ENCODE results near the gene LCE4A. TPM values are rescaled to one million over a fixed set of nuclear protein-coding genes. Genes with fewer than 3 reads are reported as not detected.

Gene LCE4A, protein sequence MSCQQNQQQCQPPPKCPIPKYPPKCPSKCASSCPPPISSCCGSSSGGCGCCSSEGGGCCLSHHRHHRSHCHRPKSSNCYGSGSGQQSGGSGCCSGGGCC
- total RNA-seq (2011; cell fraction: chromatin; rRNA removed; ENCODE audit: low replicate concordance) = not detected in 2 replicates
- not detected in 2 replicates for total RNA-seq (2011; cell fraction: nucleolus; rRNA removed)
- not detected in 2 replicates for total RNA-seq (2011; cell fraction: nucleoplasm; rRNA removed)
- total RNA-seq (2014; rRNA removed) = not detected in 2 replicates
- not detected in 2 replicates for total RNA-seq (2014; rRNA removed; fragmentation: Illumina TruSeq; extraction: Trizol)
- total RNA-seq (2015; rRNA removed; fragmentation: Illumina TruSeq; extraction: Trizol) = not detected in 2 replicates
- total RNA-seq (2021) = not detected in 2 replicates
- polyA plus RNA-seq (2011; rRNA removed) = not detected in 2 replicates
- polyA plus RNA-seq (2011; cell fraction: cytosol; rRNA removed) = not detected in 2 replicates
- polyA plus RNA-seq (2011; cell fraction: nucleus; rRNA removed) = not detected in 2 replicates
- not detected in 2 replicates for polyA plus RNA-seq (2012)
- not detected in 2 replicates for polyA plus RNA-seq (2014; fragmentation: Illumina TruSeq; extraction: Trizol)
- not detected for polyA plus RNA-seq (2014; fragmentation: Nextera tagmentation; extraction: Ambion mirVana)
- polyA plus RNA-seq (2014; rRNA removed) = not detected in 2 replicates
- not detected in 2 replicates for polyA minus RNA-seq (2011; rRNA and poly(A)+ RNA removed)
- not detected in 2 replicates for polyA minus RNA-seq (2011; cell fraction: cytosol; rRNA and poly(A)+ RNA removed)
- not detected in 2 replicates for polyA minus RNA-seq (2011; cell fraction: nucleus; rRNA and poly(A)+ RNA removed)
- not detected for Bru-seq, nascent RNA
- not detected for BruChase-seq, experiment 1, labeled RNA remaining after a 2-hour chase
- BruChase-seq, experiment 2, labeled RNA remaining after a 6-hour chase = not detected
- long read RNA-seq, experiment 1 = 0 reads
- long read RNA-seq, experiment 2 = 0 reads
- long read RNA-seq, experiment 3 = 0 reads

DNA sequence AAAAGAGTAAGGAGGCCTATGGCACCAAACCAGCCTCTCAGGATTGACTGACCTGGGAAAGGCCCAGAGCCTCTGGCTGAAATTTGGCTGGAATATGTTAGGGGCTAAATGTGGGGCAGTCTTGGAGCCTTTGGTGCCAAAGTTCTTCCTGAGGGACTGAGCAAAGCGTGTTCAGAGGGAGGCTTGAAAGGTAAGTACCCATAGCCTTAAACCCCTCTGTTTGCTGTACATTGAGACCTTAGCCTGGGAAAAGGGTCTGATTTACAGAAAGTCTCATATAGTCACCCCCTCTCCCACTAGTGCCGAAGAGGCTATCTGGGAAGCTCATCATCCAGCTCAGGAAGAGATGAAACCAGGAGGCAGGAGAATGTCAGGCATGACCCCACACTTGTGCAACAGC is at the start of gene LCE4A:
Gene LCE4A (plus strand): TSS at position 301 of the 400 bp plus-strand sequence. CDS start 916 bp downstream, outside the sequence.
- CTCF ChIA-PET (ENCODE audit: low intra/inter-chr PET ratio) = no interaction called here
- H3K9me1 ChIP-seq (ENCODE audit: control insufficient read depth, insufficient read depth, low read length) = no peaks in the 10 kb centered on the region
- no peak for DNase-seq (ENCODE audit: extremely low read depth in 1 of 4, low spot score in 3 of 4)

More for the DNA sequence above, at the start of gene LCE4A:
- no peak for FAIRE-seq
- H4K20me1 ChIP-seq (replicated peaks; ENCODE audit: control insufficient read depth, insufficient read depth, low read length) = no peaks in the 10 kb centered on the region; the same call in none of the 2 replicates
- H3K79me2 ChIP-seq (ENCODE audit: control insufficient read depth, insufficient read depth, low read length) = no peaks in the 10 kb centered on the region
- H3K4me2 ChIP-seq (ENCODE audit: insufficient read depth, low read length) = no peak within 1 kb of the TSS
- TF ChIP-seq CEBPB (tag; IDR thresholded peaks at IDR 0.05) = no peak
- TF ChIP-seq NR2C1 (IDR thresholded peaks at IDR 0.05) = no peak
- no peak for TF ChIP-seq NR2C1 (tag; IDR thresholded peaks at IDR 0.05)
- TF ChIP-seq MAFK (IDR thresholded peaks at IDR 0.05; ENCODE audit: low read length) = no peak
- no peak for TF ChIP-seq DEAF1 (CRISPR knock-in tag; IDR thresholded peaks at IDR 0.05)
- POLR2A ChIA-PET = interaction anchor here (0.7 kb wide), 1 partner anchor 54 kb away, joined by 3 read pairs; no protein-coding TSS in a partner anchor
- H2AFZ ChIP-seq (ENCODE audit: low read depth, low read length) = no peak within 1 kb of the TSS
- no peak for ATAC-seq
- no peaks in the 10 kb centered on the region for H3K36me3 ChIP-seq (ENCODE audit: control insufficient read depth, insufficient read depth, low read length)
- in situ Hi-C loops (cut with MboI) = no loop called here
- H3K4me3 ChIP-seq = no peak within 1 kb of the TSS
- no peak within 1 kb of the TSS for H3K9ac ChIP-seq (ENCODE audit: insufficient read depth in 1 of 2, low read depth in 2 of 2, low read length in 2 of 2)
- H3K27ac ChIP-seq (ENCODE audit: extremely low read depth, low read depth, low read length) = no peak within 1 kb of the TSS
- 0% methylated on average over 2 of the region's 2 CpGs for WGBS (ENCODE audit: insufficient coverage, low coverage, missing lambda C conversion rate)
- no peaks in the 10 kb centered on the region for H3K27me3 ChIP-seq (ENCODE audit: control insufficient read depth in 2 of 2, insufficient read depth in 2 of 2, low read length in 2 of 2)
- BruUV-seq (replicated peaks) = no TSS peak
- intact Hi-C loops (cut with micrococcal nuclease) = no loop called here
- H3K9me3 ChIP-seq (replicated peaks; ENCODE audit: control insufficient read depth, insufficient read depth, low read depth, low read length) = no peaks in the 10 kb centered on the region
- no peaks in the 10 kb centered on the region for H3K4me1 ChIP-seq (replicated peaks in 1 of 2; ENCODE audit: control insufficient read depth in 2 of 2, insufficient read depth in 2 of 2, low read length in 2 of 2)

All from K562 (cell line).